GM19193 (cell line): ENCODE data around the gene STAG3.
"Not testable (repeated sequence)": the region's sequence is repeated elsewhere in the genome, so short reads cannot be mapped to it uniquely, and the experiment has no call there.

Experiments
- POLR2A ChIP-seq: IDR thresholded peaks from 4 replicates; pipeline ENCODE4 v1.6.1; 2011; ENCODE audit not compliant: insufficient read depth, insufficient read length; ENCODE audit errors: extremely low read depth

STAG3 gene

DNA sequence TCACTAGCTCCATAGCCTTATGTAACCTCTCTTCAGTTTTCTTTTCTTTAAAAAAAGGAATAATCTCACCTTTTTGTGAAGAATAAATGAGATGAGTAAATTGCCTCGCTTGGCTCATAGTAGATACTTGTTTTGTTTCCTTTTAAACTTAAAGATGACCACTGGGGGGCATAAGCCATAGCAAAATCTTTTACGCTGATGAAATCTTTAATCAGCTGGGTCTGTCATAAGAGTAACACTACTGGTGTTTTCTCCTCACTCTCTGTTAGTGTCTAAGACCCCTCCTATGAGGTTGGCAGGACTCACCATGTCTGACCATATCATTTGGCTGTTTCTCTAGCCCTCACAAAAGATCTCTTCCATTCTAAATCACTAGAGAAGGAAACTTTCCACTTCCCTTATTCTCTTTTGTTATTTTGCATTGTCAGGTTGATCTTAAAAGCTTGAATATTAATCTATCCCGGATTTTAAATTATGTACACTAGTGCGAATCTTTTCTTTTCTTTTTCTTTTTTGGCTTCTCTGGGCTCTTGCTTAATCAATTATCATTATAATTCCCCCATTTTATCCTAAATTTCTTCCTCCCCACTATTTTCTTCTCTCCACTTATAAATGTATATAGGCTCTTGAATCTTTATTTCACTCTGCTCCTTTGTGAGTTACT is 12.5 kb downstream of the STAG3 start:
- no peak for TF ChIP-seq POLR2A

DNA sequence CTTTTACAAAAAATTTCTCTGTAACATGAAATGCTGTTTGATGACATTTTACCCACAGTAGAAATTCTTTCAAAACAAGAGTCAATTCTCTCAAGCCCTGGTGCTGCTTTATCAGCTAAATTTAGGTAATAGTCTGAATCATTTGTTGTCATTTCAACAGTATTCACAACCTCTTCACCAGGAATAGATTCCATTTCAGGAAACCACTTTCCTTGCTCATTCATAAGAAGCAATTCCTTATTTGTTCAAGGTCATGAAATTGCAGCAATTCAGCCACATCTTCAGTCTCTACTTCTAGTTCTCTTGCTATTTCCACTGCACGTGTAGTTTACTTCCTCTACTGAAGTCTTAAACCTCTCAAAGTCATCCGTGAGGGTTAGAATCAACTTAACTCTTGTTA is 14.1 kb downstream of the STAG3 start:
- TF ChIP-seq POLR2A: no peak

DNA sequence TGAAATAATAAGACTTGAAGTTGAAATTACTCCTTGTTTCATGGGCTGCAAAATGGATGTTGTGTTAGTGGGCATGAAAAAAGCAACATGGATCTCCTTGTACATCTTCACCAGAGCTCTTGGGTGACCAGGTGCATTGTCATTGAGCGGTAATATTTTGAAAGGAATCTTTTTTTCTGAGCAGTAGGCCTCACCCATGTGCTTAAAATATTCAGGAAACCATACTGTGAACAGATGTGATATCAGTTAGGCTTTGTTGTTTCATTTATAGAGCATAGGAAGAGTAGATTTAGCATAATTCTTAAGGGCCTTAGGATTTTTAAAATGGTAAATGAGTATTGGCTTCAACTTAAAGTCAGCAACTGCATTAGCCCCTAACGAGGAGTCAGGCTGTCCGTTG is 15.3 kb downstream of the STAG3 start:
- no peak for TF ChIP-seq POLR2A

DNA sequence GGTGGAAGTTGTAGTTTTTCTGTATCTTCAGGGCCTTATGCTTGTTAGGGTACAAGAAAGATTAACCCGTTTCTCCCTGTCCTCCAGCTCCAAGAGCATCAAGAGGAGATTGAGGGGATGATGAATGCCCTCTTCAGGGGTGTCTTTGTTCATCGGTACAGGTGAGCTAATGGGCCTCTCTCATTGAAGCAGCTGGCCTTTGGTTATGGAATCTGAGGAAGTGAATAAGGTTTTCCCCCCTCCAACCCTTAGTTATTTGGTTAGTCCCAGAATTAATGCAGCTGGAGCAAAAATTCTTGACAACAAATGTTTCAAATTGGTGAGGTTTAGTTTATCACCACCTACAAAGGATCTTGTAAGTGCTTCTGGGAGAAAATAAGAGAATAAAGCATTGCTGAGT is 17.5 kb downstream of the STAG3 start:
- no peak for TF ChIP-seq POLR2A

DNA sequence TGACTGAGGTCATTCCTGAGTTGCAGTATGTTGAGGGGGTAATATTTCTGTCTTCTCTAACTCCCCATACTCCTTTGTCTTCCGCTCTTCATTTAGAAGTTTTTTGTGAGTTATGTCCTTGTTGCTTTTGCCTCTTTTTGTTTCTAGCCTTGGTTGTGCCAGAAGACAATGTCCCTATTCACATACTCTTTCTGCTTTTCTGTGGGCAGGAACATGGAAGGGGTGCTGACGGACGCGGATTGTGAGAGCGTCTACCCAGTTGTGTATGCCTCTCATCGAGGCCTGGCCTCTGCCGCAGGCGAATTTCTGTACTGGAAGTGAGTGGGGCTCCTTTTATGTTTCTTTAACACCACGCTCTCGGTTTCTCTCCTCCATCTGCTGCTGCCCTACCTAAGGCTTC is 20.5 kb downstream of the STAG3 start:
- TF ChIP-seq POLR2A: no peak

DNA sequence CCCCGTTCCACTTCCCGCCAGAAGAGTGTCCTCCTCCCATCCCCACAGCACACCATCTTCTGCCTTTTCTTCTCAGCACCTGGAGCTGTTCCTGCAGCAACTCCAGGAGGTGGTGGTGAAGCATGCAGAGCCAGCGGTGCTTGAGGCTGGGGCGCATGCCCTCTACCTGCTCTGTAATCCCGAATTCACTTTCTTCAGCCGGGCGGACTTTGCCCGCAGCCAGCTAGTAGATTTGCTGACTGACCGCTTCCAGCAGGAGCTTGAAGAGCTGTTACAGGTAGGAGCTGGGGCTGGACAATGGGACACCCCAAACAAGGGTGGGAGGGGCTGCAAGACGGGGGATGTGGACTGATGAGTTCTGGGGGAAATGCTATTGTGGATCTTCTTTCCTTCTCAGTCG is 23.0 kb downstream of the STAG3 start:
- TF ChIP-seq POLR2A: no peak

DNA sequence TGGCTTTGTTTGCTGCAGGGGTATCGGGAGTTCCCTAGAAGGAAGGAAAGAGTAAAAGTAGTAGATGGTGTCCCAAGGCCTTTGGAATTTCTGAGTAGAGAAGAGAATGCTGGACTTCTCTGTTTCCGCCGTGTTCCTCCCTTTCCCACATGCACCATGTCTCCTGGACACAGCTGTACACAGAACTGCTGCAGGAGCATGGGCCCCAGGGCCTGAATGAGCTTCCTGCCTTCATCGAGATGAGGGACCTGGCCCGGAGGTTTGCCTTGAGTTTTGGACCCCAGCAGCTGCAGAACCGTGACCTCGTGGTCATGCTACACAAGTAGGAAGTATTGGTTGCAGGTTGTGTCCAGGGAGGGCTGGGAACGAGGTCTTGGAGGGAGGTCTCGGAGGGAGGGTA is 26.7 kb downstream of the STAG3 start:
- no peak for TF ChIP-seq POLR2A

DNA sequence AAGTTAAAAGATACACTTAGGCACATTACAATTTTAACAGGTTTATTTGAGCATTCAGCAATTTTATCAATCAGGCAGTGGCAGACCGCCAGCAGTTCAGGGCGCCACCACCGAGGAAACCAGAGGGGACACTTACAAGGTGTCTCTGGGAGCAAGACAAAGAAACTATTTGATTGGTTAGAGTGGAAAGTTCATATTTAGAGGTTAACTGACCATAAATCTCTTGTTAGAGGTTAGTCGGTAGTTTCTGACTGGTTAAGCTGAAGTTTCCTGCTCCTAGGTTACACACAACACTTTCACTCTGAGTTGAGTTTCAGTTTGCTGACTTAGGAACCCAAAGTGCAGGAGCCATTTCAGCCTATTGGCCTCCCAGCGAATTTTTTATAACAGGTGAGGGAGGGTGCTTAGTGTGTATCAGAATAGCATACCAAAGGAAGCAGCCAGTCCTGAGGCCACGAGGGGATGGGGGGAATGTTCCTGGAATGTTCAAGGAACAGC is 31.2 kb downstream of the STAG3 start:
- peak; percentile 36 for TF ChIP-seq POLR2A

DNA sequence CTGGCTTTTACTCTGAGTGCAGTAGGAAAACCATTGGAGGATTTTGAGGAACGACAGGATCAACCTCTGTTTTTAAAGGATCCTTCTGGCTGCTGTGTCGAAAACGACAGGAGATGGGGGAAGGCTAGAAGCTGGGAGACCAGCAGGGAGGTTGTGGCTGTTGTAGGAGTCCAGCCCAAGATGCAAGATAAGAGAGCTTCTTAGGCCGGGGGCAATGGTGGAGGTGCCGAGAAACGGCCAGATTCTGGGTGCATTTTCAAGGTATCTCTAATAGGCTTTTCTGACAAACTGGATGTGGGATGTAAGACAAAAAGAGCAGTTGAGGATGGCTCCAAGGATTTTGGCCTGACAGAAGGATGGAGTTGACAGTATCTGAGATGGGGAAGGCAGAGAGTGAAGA is 31.8 kb downstream of the STAG3 start:
- TF ChIP-seq POLR2A: no peak

DNA sequence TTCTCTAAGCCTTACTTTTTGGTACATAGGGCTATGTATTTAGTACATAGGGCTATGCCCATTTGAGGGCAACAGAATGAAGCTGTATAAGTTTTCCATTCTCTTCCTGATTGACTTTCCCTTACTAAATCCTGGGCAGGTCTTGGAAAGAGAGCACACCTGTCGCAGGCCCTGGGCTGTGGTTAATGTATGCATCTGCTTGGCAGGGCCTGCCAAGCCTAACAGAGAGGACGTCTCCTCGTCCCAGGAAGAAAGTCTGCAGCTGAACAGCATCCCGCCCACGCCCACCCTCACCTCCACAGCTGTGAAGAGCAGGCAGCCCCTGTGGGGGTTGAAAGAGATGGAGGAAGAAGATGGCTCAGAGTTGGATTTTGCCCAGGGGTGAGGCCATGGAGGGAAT is 33.1 kb downstream of the STAG3 start:
- TF ChIP-seq POLR2A: no peak

DNA sequence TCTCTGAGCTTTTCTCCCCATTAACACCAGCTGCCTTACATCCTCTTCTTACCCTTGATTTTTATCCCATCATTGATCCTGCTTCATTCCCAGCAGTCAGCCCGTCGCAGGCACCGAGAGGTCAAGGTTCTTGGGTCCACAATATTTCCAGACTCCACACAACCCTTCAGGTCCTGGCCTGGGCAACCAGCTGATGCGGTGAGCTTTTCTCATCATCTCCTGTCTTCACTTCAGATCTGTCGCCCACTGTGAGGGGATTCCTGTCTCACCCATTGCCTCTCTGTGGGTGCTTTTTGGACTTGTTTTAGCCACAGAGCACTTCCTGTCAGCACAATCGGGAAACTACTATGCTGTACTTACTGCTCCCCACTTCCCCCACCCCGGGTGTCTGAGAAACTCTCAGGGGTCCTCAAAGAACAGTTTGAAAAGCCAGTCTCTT is 33.6 kb downstream of the STAG3 start:
- TF ChIP-seq POLR2A: peak; percentile 47

DNA sequence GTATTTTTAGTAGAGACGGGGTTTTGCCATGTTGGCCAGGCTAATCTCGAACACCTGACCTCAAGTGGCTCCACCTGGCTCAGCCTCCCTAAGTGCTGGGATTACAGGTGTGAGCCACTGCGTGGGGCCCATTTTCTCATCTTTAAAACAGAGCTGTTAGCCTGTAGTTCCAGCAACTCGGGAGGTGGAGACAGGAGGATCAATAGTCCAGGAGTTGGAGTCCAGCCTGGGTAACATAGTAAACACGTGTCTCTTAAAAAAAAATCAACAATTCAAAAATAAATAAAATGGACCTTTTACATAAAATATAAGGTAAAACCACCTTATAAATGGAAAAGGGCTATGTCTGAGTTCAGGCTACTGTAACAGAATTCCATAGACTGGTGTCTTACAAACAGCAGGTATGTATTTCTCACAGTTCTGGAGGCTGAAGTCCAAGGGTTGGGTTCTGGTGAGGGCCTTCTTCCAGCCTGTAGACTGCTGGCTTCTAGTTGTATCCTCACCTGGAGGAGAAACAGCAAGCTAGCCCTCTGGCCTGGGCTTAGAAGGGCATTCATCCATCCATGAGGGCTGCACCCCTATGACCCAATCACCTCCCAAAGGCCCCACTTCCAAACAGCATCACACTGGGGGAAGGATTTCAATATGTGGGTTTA is 35.0 kb downstream of the STAG3 start:
- TF ChIP-seq POLR2A: no peak

DNA sequence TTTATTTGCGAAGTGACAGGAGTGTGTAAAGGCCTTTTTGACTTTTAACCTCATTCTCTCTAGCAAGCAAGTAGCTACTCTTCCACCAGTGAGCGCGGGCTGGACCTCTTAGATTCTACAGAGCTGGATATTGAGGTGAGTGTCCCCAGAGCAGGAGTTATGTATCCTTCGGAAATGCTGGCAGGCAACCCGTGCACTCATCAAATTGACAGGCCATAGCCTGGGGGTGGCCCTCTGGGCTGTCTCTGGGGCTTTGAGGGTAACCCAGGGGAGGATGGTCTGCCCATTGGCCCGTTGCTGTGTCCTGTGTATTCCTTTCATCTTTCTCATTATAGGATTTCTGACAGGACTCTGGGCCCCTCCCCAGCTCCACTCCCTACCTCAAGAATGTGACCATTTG is 36.0 kb downstream of the STAG3 start:
- no peak for TF ChIP-seq POLR2A

DNA sequence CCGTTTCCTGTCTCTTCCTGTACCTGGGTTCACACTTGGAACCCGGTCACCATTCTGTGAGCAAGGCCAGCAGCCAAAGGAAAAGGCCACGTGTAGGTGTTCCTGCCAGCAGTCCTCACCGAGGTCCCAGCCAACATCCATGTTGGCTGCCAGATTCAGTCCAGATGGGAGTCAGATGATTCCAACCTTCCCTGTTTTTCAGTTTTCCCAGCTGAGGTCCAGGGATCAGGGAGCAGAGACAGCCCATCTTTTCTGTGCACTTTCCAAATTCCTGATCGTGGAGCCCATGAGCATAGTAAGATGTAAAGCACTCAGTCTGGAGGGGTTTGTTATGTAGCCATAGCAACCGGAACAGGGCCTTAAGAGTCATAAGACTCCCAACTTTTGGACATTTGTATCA is 38.2 kb downstream of the STAG3 start:
- no peak for TF ChIP-seq POLR2A

DNA sequence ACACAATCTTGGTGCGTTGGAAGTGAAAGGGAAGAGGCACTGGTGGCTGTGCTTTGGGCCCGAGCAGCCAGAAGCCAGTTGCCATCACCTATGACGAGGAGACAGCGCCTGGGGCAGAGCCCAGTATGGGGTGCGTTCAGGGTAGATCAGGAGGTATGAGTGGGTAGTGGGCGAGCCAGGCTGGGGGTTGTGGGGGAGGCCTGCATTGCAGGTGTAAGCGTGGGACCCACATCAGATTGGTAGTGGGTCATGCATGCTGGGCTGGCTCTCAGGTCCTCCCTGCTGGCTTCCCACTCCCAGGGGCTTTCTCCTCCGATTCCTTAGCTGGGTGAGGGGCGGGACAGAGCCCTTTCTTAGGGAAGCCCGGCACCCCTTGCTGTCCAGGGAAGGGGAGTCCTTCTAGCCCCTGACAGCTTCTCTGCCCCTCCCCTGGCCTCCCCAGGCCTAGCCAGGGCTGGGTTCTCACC is 41.6 kb downstream of the STAG3 start:
- no peak for TF ChIP-seq POLR2A

DNA sequence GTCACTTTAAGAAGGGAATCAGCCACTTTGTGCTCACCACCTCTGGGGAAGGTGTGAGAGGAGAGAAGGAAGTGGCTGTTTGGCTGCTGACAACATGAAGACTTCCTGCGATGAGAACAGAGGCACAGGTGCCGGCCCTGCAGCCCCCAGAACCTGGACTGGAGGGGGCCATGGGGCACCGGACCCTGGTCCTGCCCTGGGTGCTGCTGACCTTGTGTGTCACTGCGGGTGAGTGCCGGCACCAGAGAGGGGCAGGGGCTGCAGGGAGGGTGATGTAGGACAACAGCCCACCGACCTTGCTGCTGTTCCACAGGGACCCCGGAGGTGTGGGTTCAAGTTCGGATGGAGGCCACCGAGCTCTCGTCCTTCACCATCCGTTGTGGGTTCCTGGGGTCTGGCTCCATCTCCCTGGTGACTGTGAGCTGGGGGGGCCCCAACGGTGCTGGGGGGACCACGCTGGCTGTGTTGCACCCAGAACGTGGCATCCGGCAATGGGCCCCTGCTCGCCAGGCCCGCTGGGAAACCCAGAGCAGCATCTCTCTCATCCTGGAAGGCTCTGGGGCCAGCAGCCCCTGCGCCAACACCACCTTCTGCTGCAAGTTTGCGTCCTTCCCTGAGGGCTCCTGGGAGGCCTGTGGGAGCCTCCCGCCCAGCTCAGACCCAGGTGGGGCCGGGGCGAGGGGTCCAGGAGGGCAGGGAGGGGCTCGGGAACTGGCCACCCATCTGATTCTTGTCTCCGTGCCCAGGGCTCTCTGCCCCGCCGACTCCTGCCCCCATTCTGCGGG is 42.3 kb downstream of the STAG3 start, which contains the start of gene PVRIG:
Gene PVRIG, plus strand, starts transcription at position 149 of the 785 bp plus-strand sequence. Its CDS starts 22 bp downstream, at position 171.
- not testable (repeated sequence) for TF ChIP-seq POLR2A

DNA sequence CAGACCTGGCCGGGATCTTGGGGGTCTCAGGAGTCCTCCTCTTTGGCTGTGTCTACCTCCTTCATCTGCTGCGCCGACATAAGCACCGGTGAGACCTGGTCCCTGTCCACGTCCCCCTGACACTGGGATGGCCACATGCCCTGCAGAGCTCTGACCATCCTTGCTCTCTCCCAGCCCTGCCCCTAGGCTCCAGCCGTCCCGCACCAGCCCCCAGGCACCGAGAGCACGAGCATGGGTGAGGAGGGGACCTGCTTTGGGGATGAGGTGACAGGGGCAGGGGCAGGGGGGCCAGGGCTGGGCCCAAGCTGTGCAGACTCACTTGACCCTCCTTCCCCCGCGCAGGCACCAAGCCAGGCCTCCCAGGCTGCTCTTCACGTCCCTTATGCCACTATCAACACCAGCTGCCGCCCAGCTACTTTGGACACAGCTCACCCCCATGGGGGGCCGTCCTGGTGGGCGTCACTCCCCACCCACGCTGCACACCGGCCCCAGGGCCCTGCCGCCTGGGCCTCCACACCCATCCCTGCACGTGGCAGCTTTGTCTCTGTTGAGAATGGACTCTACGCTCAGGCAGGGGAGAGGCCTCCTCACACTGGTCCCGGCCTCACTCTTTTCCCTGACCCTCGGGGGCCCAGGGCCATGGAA is 43.0 kb downstream of the STAG3 start:
- TF ChIP-seq POLR2A: no peak
